ENCODE data around the gene ZSWIM9.

GRCh38 chr19:48182434-48182833 is 12.0 kb downstream of the ZSWIM9 start:
- TF ChIP-seq, protein P1, sequence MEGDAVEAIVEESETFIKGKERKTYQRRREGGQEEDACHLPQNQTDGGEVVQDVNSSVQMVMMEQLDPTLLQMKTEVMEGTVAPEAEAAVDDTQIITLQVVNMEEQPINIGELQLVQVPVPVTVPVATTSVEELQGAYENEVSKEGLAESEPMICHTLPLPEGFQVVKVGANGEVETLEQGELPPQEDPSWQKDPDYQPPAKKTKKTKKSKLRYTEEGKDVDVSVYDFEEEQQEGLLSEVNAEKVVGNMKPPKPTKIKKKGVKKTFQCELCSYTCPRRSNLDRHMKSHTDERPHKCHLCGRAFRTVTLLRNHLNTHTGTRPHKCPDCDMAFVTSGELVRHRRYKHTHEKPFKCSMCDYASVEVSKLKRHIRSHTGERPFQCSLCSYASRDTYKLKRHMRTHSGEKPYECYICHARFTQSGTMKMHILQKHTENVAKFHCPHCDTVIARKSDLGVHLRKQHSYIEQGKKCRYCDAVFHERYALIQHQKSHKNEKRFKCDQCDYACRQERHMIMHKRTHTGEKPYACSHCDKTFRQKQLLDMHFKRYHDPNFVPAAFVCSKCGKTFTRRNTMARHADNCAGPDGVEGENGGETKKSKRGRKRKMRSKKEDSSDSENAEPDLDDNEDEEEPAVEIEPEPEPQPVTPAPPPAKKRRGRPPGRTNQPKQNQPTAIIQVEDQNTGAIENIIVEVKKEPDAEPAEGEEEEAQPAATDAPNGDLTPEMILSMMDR (IDR thresholded peaks at IDR 0.05; ENCODE audit: borderline replicate concordance, extremely low read depth, low read length, poor library complexity, severe bottlenecking) = peak; percentile 23
- no peak for TF ChIP-seq EZH2 (IDR thresholded peaks at IDR 0.05; ENCODE audit: borderline replicate concordance, low read depth, low read length, severe bottlenecking)
